ENCODE measurements around the gene ZNHIT6.
"Not testable (repeated sequence)": the region's sequence is repeated elsewhere in the genome, so short reads cannot be mapped to it uniquely, and the experiment has no call there.

The ZNHIT6 gene

DNA sequence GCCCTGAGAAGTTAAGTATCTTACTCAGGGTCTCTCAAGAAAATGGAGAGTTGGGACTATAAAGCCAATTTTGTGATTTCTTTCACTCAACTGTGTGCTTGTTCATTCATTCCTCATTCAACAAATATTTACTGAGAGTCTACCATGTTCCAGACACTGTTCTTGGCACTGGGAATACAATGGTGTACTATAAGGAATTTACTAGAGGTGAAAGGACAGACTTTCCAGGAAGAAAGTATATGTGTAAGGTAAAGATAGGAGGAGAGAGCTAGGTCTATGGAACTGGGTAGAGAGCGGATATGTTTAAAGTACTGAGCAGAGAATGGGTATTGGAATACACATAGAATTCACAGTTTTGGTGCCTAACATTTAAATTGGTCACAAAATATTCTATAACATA is 42.3 kb downstream of the ZNHIT6 start:
- no peak for DNase-seq (ENCODE audit: low read depth in 2 of 2)

DNA sequence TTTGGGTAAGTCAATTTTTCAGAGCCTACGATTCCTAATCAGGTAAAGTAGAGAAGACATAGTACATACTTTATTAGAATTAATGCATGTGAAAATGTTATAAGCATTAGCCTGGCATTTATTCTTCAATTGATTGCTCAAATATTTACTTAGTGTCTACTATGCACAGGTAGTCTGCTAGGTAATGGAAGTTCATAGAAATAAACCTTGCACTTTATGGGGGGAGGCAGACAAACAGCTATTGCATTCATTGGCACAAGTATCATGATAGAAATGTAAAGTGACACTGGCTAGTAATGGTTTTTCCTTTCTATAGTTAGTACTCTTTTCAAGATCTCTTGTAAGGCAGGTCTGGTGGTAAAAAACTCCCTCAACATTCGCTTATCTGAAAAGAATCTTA is 44.9 kb downstream of the ZNHIT6 start:
- no peak for DNase-seq (ENCODE audit: low read depth in 2 of 2)

DNA sequence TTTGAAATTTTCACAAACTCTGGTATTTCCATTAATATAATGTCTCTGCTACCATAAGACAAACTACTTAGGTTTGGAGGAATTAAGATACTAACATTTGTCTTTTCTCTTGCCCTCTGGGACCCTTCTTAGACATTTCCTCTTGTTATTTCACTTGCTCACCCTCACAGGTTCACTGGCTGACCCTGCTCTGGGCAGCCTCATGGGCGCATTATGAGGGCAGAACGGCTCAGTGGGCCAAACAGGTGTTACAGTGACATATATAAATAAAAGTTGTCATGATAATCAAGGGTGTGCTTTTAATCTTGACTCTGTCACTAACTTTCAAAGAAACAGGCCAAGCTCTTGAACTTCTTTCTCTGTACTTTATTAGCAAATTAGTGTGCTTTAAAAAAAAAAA is 46.5 kb downstream of the ZNHIT6 start:
- DNase-seq (ENCODE audit: low read depth in 2 of 2), result no peak

DNA sequence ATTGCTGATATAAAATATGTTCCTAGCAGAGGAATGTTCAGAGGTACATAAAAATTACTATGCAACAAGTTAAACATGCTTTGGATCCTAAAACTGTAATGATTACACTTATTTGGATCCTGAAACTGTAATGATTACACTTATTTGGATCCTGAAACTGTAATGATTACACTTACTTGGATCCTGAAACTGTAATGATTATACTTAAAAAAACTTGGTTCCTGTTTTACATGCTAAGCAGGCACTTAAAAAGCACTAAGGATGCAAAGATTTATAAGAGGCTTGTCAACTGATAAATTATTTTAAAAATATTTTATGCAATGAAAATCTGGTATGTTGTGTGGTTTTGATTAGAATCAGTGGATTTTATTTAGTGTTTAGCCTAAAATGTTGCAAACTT is 47.7 kb downstream of the ZNHIT6 start:
- DNase-seq (ENCODE audit: low read depth in 2 of 2), result no peak

DNA sequence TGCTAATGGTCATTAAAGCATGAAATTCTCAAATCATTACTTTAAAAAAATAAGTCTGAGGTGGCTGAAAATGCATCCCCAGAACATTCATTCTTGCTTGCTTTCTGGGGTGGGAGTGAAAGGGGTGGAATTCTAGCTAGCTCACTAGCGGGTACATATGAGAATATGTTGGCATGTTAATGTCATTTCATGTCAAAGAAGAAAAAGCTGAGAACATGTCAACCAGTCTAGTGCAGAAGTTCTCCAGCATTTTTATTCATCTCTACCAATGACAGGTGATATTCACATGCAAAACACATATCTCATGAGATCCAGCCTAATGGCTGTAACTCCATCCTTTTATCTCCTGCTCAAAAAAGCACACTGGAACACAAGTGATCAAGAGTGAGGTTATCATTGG is 49.1 kb downstream of the ZNHIT6 start:
- DNase-seq (ENCODE audit: low read depth in 2 of 2), result no peak

DNA sequence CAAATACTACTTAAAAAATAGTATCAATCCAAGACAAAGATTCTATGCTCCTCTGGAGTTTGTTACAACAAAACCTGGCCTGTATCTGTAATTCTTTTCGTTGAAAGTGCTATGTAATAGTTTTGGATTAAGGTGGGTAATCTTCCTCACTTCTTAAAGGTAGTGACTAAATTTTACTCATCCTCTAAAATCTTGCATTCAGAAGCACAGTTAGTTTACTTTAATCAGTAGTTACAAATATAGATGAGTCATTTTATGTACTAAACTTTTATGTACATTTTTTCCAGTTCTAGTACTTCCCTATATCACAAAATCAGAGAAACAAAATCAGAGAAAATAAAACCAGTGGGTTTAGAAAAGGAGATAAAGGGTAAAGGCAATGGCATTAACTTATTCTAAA is 51.3 kb downstream of the ZNHIT6 start:
- DNase-seq (ENCODE audit: low read depth in 2 of 2), result no peak

DNA sequence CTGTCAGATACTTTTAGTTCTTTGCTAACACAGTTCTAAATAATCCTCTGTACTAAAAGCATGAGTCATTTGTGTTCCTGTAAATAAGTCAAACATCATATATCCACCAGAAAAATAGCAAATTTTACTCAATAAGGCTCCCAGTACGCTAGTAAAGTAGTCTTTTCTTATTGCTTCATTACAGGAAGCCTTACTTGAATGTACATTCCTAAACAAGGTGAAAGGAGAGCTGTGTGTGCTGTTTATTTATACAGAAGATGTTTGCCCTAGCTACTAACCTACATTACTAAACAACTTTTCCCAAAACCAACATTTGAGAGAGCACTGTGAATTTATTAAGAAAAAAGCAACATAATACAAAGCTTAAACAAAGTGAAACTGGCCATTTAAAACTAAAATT is 52.0 kb downstream of the ZNHIT6 start:
- DNase-seq (ENCODE audit: low read depth in 2 of 2), result no peak

DNA sequence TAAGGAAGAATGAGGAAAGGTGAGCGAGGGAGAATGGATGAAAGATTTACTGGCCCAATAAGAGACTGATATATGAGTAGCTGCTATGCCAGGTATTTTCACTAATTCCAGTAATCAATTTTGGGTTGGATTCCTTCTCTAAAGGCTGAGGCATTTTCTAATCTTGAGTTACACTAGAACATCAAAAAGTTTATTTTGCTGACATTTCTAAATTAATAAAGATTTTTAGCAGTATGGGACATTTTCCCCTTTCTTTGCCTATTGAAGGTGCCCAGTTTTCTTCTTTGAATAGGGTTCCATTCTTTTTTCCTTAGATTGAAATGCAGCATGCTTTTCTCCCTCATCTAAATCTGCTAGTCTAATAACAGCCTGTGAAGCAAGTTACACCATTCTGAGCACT is 52.9 kb downstream of the ZNHIT6 start:
- DNase-seq (ENCODE audit: low read depth in 2 of 2), result no peak

DNA sequence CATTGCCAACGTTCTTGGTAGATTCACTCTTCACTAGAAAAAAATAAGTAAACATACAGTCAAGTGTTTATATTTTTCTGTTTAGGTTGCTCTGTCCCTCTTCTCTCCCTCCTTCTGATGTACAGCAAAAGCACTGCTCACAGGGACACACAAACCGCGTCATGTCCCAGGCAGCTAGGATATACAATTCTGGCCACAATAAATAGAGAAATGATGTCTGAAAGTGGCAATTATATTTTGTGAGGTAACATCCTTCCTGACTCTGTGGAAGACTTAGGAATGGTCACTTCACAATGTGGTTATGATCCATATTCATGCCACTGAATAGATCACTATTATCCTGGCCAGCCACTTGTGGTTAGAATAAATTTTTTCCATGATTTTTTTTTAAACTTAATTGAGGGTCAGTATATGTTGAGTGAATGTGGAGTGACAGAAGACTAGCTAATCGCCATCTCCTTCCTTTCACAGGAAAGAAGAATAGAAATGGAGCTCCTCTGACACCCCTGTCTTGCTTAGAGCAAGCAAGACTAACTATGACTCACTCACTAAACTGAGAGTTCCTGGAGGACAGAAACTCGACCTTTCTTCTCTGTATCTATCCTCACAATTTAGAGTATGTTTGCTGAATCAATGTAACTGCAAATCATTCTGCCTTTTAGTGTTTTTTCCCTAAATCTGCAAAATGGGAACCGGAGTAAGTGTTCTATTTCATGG is 54.0 kb downstream of the ZNHIT6 start:
- no peak for DNase-seq (ENCODE audit: low read depth in 2 of 2)

DNA sequence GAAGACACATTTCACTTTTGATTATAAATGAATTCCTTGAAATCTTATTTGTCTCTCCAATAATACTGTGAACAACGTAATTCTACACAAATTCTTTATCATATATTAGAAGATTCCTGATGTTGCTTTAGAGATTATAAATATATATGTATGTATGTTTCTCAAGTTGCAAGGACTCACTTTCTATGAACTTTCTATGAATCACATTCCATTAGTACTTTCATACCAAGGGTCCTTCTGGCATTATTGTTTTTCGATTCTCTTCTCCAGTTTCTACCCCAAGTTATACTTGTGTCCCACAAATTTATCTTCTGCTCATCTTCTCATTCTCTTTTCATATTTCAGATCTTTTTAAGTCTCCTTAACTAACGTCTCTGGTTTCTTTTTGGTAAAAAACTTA is 55.9 kb downstream of the ZNHIT6 start:
- DNase-seq (ENCODE audit: low read depth in 2 of 2), result no peak

DNA sequence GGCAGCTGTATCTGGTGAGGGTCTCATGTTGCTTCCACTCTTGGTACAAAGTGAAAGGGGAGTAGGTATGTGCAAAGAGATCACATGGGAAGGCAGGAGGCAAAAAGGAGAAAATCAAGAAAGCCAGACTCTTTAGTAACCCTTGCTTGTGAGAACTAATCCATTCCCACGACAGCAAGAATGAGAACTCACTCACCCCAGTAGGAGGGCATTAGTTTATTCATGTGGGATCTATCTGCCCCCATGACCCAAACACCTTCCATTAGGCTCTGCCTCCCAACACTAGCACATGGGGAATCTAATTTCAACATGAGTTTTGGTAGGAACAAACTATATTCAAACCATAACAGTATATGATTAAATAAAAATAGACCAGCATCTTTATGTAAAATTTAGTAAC is 57.6 kb downstream of the ZNHIT6 start:
- no peak for DNase-seq (ENCODE audit: low read depth in 2 of 2)

DNA sequence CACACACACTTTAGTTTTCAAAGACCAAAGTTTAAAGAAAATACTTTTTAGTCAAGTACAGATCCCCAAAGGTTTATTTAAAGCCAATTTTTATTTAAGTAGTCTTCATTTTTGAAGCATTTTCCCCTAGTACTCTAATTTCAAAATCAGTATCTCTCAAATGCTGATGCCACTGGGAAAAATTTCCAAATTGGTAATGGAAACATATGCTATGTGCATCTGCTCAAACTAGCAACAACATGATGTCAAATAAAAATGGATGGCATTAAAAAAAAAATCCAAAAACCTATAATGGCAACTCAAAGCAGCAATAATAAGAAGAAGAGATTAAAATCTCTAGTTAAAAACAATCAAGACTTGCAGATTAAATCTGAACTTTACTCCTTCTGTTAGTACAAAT is 58.6 kb downstream of the ZNHIT6 start:
- no peak for DNase-seq (ENCODE audit: low read depth in 2 of 2)

DNA sequence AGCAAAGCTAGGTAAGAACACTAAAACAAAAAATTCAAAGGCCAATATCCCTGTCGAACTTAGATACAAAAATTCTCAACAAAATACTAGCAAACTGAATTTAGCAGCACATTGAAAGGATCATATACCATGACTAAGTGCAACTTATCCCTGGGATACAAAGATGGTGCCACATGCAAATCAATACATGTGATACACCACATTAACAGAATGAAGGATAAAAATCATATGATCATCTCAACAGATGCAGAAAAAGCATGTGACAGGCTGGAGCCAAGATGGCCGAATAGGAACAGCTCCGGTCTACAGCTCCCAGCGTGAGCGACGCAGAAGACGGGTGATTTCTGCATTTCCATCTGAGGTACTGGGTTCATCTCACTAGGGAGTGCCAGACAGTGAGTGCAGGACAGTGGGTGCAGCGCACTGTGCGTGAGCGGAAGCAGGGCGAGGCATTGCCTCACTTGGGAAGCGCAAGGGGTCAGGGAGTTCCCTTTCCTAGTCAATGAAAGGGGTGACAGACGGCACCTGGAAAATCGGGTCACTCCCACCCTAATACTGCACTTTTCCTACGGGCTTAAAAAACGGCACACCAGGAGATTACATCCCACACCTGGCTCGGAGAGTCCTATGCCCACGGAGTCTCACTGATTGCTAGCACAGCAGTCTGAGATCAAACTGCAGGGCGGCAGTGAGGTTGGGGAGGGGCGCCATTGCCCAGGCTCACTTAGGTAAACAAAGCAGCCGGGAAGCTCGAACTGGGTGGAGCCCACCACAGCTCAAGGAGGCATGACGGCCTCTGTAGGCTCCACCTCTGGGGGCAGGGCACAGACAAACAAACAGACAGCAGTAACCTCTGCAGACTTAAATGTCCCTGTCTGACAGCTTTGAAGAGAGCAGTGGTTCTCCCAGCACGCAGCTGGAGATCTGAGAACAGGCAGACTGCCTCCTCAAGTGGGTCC is 66.4 kb downstream of the ZNHIT6 start:
- DNase-seq (ENCODE audit: low read depth in 2 of 2), result not testable (repeated sequence)

DNA sequence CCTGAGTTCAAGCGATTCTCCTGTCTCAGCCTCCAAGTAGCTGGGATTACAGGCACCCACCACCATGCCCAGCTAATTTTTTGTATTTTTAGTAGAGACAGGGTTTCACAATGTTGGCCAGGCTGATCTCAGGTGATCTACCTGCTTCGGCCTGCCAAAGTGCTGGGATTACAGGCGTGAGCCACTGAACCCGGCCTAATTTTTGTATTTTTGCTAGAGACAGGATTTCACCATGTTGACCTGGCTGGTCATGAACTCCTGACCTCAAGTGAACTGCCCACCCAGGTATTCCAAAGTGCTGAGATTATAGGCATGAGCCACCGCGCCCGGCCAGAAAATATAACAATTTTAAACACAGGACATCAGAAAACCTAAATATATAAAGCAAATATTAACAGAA is 68.3 kb downstream of the ZNHIT6 start:
- not testable (repeated sequence) for DNase-seq (ENCODE audit: low read depth in 2 of 2)

DNA sequence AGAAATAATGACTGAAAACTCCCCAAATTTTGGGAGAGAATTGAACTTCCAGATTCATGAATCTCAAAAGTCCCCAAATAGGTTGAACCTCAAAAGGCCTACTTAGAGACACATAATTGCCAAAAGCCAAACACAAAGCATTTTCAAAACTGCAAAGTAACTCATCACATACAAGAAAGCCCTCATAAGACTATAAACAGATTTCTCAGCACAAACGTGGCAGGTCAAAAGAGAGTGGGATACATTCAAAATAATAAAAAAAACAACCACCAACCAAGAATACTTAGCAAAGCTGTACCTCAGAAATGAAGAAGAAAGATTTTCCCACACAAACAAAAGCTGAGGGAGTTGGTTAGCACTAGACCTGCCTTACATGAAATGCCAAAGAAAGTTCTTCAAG is 69.8 kb downstream of the ZNHIT6 start:
- DNase-seq (ENCODE audit: low read depth in 2 of 2), result no peak

DNA sequence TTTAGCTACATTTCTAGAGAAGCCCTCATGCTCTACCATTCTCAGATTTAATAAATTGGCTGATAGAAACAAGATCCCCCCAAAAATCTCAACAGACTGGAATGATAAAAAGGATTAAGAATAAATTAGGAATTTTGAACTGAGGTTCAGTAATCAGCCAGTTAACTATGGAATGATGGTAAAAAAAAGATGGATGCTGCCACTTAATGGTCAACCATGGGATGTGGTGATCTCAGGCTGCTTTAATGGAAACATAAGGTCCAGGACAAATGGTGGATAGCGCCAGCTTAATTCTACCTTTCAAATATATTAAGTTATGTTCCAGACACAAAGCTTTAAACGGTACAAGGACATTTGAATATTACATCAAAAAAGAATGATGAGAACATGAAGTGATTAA is 77.7 kb downstream of the ZNHIT6 start:
- no peak for DNase-seq (ENCODE audit: low read depth in 2 of 2)

DNA sequence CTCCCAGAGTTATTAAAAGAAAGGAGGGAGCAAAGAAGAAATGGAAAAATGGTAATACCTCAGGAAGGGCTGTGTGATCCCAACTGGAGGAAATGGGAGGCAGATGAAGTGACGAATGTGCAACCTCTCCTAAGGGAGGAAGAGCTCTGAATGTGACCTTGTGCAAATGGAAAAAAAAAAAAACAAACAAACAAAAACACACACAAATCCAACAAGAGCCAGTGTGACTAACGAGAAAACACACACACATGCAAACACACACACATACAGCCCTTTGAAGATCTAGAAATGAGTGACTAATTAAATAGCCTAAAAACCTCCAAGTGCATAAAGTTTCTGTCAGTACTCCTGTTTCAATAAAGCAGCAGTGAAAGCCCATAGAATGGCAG is 78.7 kb downstream of the ZNHIT6 start:
- no peak for DNase-seq (ENCODE audit: low read depth in 2 of 2)

DNA sequence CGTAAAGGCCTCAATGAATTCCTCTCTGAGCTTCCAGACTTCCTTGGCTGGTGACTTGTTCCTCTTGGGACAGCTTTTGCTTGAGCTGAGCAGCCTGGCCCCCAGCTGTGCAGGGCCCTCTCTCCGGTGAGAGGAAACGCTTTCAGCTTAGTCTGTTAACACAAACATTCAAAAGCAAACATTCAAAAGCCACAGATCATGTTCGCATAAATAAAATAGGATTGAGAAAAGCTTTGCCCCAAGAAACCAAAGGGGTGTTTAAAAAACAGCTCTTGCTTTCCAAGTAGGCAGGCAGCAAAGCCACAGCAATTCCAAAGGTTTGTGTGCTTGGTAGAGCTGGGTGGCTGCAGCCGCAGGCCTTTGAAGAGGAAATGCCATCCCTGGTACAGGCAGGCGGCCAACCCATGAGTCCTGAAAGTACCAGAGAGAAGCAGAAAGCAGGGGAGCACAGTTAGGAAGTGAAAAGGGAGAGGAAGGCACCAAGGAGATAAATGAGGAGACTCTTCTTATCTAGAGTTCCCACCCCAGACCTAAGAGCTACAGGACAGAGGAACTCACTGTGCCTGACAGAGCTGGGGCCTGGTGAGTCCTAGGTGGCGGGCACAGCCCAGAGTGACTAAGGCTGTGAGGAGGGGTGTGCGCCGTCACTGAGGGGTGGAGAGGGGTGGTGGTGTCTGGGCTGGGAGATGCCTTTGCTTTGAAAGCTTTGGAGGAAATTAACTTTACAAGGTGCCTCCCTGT is 79.3 kb downstream of the ZNHIT6 start:
- no peak for DNase-seq (ENCODE audit: low read depth in 2 of 2)

DNA sequence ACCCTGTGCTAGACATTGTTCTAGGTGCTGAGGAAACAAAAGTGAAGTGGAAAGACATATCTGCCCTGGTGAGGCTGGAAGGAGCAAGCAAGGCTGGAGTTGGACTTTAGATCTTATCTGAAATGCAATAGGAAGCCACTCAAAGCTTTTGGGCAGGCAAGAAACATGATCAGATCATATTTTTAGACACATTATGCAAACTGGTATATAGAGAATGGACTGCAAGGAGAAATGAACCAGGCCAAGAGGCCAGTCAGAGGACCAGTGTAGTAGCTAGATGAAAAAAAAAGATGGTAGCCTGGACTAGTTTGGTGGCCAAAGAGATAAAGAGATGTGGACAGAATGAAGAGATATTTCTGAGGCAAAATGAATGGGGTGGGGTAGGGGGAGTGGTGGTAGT is 81.4 kb downstream of the ZNHIT6 start:
- no peak for DNase-seq (ENCODE audit: low read depth in 2 of 2)

DNA sequence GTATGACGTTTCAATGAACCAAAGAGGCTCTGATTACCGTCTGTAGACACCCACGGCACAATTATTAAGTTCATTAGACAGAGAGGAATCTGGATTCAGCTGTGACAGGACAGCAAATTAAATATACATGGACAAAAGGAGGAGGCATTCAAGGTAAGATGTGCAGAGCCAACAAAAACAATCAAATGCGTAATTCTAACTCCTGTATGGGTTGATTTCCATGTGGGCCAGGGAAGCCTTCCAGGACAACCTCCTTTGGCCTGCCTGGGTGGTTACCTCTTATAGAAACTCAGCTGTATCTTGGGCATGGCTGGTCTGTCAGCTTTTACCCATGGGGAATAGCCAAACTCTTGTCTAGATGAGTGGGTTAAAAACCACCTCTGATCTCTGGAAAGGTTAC is 83.9 kb downstream of the ZNHIT6 start:
- DNase-seq (ENCODE audit: low read depth in 2 of 2), result no peak

DNA sequence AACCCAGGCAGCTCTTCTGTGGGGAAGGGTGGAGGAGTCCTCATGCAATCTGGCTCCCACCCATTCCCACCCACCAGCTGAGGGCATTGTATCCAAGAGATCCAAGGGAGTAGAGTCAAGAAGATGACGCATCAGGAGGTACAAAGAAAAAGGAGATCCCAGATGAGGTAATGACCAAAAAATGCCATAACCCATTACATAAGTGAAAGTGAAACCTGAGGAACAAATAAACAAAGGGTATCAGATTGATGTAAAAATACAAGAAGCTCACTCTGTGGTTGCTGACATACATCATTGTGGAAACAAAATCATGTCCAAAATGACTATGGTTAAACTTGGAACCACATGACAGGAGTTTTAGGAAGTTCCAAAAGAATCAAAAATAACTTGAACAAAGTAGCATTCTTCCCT is 85.2 kb downstream of the ZNHIT6 start:
- DNase-seq (ENCODE audit: low read depth in 2 of 2), result no peak

DNA sequence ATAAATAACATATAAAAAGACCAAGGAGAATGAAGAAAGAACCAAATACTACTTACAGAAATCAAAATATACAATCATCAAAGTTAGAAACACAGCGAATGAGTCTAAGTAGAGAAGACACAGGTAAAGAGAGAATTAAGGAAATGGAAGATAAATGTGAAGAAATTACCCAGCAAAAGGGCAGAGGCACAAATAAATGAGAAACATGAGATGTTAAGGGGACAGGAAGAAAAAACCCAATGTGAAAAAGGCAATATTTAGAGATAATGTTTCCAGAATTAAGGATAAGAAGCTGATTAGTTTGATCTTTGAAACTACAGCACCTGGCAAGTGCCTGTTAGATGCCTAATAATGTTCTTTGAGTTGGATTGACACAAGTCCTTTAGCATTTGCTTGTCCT is 86.8 kb downstream of the ZNHIT6 start:
- no peak for DNase-seq (ENCODE audit: low read depth in 2 of 2)
